ENCODE data around the gene JMJD1C.

- TF ChIP-seq, protein P1, sequence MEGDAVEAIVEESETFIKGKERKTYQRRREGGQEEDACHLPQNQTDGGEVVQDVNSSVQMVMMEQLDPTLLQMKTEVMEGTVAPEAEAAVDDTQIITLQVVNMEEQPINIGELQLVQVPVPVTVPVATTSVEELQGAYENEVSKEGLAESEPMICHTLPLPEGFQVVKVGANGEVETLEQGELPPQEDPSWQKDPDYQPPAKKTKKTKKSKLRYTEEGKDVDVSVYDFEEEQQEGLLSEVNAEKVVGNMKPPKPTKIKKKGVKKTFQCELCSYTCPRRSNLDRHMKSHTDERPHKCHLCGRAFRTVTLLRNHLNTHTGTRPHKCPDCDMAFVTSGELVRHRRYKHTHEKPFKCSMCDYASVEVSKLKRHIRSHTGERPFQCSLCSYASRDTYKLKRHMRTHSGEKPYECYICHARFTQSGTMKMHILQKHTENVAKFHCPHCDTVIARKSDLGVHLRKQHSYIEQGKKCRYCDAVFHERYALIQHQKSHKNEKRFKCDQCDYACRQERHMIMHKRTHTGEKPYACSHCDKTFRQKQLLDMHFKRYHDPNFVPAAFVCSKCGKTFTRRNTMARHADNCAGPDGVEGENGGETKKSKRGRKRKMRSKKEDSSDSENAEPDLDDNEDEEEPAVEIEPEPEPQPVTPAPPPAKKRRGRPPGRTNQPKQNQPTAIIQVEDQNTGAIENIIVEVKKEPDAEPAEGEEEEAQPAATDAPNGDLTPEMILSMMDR (IDR thresholded peaks at IDR 0.05): no peak
- no peak for TF ChIP-seq POLR2A (IDR thresholded peaks at IDR 0.05)
- no peak for TF ChIP-seq EP300 (IDR thresholded peaks at IDR 0.05)
Observed at GRCh38 chr10:63363951-63364350, 101.8 kb downstream of the JMJD1C start.

All from ovary (tissue), 3 donors.